Measurements from ENCODE around the gene PPP1R3C. TPM values are rescaled to one million over a fixed set of nuclear protein-coding genes. Genes with fewer than 3 reads are reported as not detected.

Gene PPP1R3C
- total and polyA plus RNA-seq, 7 donors = 38.5 to 359 (median 111) TPM

- peaks cover 53% of the 10 kb centered on the region for H3K4me1 ChIP-seq
- H3K36me3 ChIP-seq (ENCODE audit: insufficient read depth in 1 of 2, low read depth in 1 of 2) = no peaks in the 10 kb centered on the region
- H3K27ac ChIP-seq = peak overlapping the region; percentile 95
- peaks cover 3% of the 10 kb centered on the region for H3K9me3 ChIP-seq
- DNase-seq = no peak
- no peak for TF ChIP-seq CTCF (IDR thresholded peaks at IDR 0.05)
- ATAC-seq = no peak
- H3K27me3 ChIP-seq (ENCODE audit: insufficient read depth in 3 of 3, low read length in 2 of 3) = no peaks in the 10 kb centered on the region
- H3K4me3 ChIP-seq = no peak overlapping the region
- intact Hi-C loops (cut with DNase I) = no loop called here
These were observed 26.9 kb downstream of the PPP1R3C start for GRCh38 chr10:91605968-91606367.

- H3K27me3 ChIP-seq (ENCODE audit: insufficient read depth in 3 of 3, low read length in 2 of 3) = no peaks in the 10 kb centered on the region
- peak overlapping the region; percentile 19 for H3K4me3 ChIP-seq
- TF ChIP-seq CTCF (IDR thresholded peaks at IDR 0.05) = no peak
- H3K4me1 ChIP-seq = peaks cover 53% of the 10 kb centered on the region
- H3K27ac ChIP-seq = peak overlapping the region; percentile 95
- H3K36me3 ChIP-seq (ENCODE audit: insufficient read depth in 1 of 2, low read depth in 1 of 2) = no peaks in the 10 kb centered on the region
- intact Hi-C loops (cut with DNase I) = no loop called here
- 50 to 80% (median 62%) methylated on average over 3 of the region's 3 CpGs for WGBS, 3 donors
- DNase-seq = no peak
- no peak for ATAC-seq
- peaks cover 3% of the 10 kb centered on the region for H3K9me3 ChIP-seq
These were observed 28.0 kb downstream of the PPP1R3C start for GRCh38 chr10:91604553-91605534.

GRCh38 chr10:91603931-91604331 lies 28.9 kb downstream of the PPP1R3C start:
- ATAC-seq (no peak), DNase-seq (no peak)
- H3K9me3 ChIP-seq = peaks cover 3% of the 10 kb centered on the region
- H3K36me3 ChIP-seq (ENCODE audit: insufficient read depth in 1 of 2, low read depth in 1 of 2) = no peaks in the 10 kb centered on the region
- WGBS, 3 donors = 32 to 48% (median 41%) methylated on average over 5 of the region's 5 CpGs
- no peak overlapping the region for H3K4me3 ChIP-seq
- TF ChIP-seq CTCF (IDR thresholded peaks at IDR 0.05) = no peak
- peak overlapping the region; percentile 95 for H3K27ac ChIP-seq
- H3K4me1 ChIP-seq = peaks cover 51% of the 10 kb centered on the region
- intact Hi-C loops (cut with DNase I) = no loop called here
- no peaks in the 10 kb centered on the region for H3K27me3 ChIP-seq (ENCODE audit: insufficient read depth in 3 of 3, low read length in 2 of 3)

- Histone ChIP-seq H3K27ac (peak overlapping the region; percentile 95), H3K36me3 (ENCODE audit: insufficient read depth in 1 of 2, low read depth in 1 of 2) (no peaks in the 10 kb centered on the region), H3K4me3 (no peak overlapping the region), H3K4me1 (peaks cover 55% of the 10 kb centered on the region), H3K9me3 (peaks cover 3% of the 10 kb centered on the region), H3K27me3 (ENCODE audit: insufficient read depth in 3 of 3, low read length in 2 of 3) (no peaks in the 10 kb centered on the region)
- no peak for ATAC-seq
- 71 to 100% (median 90%) methylated on average over 4 of the region's 4 CpGs for WGBS, 3 donors
- intact Hi-C loops (cut with DNase I) = no loop called here
- no peak for TF ChIP-seq CTCF (IDR thresholded peaks at IDR 0.05)
- DNase-seq = no peak
These were observed 29.9 kb downstream of the PPP1R3C start for GRCh38 chr10:91602868-91603568.

All from psoas muscle (tissue), 8 donors.